Measurements from ENCODE around the gene GRB2.

The GRB2 gene

GRCh38 chr17:75277664-75278071 lies 127.8 kb downstream of the GRB2 start:
- TF ChIP-seq GATA3 (IDR thresholded peaks at IDR 0.05; ENCODE audit: low read depth, low read length) = no peak
- TF ChIP-seq GATA2 (IDR thresholded peaks at IDR 0.05; ENCODE audit: low read depth, low read length) = no peak

GRCh38 chr17:75273977-75274708 lies 131.3 kb downstream of the GRB2 start:
- TF ChIP-seq GATA3 (IDR thresholded peaks at IDR 0.05; ENCODE audit: low read depth, low read length) (no peak), GATA2 (IDR thresholded peaks at IDR 0.05; ENCODE audit: low read depth, low read length) (no peak)

- TF ChIP-seq GATA2 (IDR thresholded peaks at IDR 0.05; ENCODE audit: low read depth, low read length) (peak; percentile 91), GATA3 (IDR thresholded peaks at IDR 0.05; ENCODE audit: low read depth, low read length) (no peak)
Observed at GRCh38 chr17:75272848-75273184, 132.7 kb downstream of the GRB2 start.

GRCh38 chr17:75271955-75272847 lies 133.3 kb downstream of the GRB2 start:
- TF ChIP-seq GATA2 (IDR thresholded peaks at IDR 0.05; ENCODE audit: low read depth, low read length) (no peak), GATA3 (IDR thresholded peaks at IDR 0.05; ENCODE audit: low read depth, low read length) (no peak)

GRCh38 chr17:75271233-75271954 lies 134.1 kb downstream of the GRB2 start:
- TF ChIP-seq GATA3 (IDR thresholded peaks at IDR 0.05; ENCODE audit: low read depth, low read length) (no peak), GATA2 (IDR thresholded peaks at IDR 0.05; ENCODE audit: low read depth, low read length) (no peak)

- TF ChIP-seq GATA2 (IDR thresholded peaks at IDR 0.05; ENCODE audit: low read depth, low read length) (no peak), GATA3 (IDR thresholded peaks at IDR 0.05; ENCODE audit: low read depth, low read length) (no peak)
Observed at GRCh38 chr17:75270966-75271232, 134.6 kb downstream of the GRB2 start, which contains the start of gene MIF4GD. Gene MIF4GD (minus strand): TSS chr17:75271231. CDS start chr17:75270195, 1,036 bp downstream.

GRCh38 chr17:75270218-75270965 lies 135.1 kb downstream of the GRB2 start:
- TF ChIP-seq GATA3 (IDR thresholded peaks at IDR 0.05; ENCODE audit: low read depth, low read length) (no peak), GATA2 (IDR thresholded peaks at IDR 0.05; ENCODE audit: low read depth, low read length) (no peak)

- TF ChIP-seq GATA2 (IDR thresholded peaks at IDR 0.05; ENCODE audit: low read depth, low read length) (no peak), GATA3 (IDR thresholded peaks at IDR 0.05; ENCODE audit: low read depth, low read length) (no peak)
Observed at GRCh38 chr17:75269844-75270217, 135.6 kb downstream of the GRB2 start.

Measured in SH-SY5Y (cell line).